Measurements from ENCODE around the gene VMP1.

- TF ChIP-seq MAX (IDR thresholded peaks at IDR 0.05) = no peak
- TF ChIP-seq TAF1 (IDR thresholded peaks at IDR 0.05; ENCODE audit: low read depth) = no peak
- TF ChIP-seq RAD21 (IDR thresholded peaks at IDR 0.05; ENCODE audit: low read depth) = no peak
- no peak for TF ChIP-seq CEBPB (IDR thresholded peaks at IDR 0.05)
- no peak for TF ChIP-seq EP300 (IDR thresholded peaks at IDR 0.05; ENCODE audit: borderline replicate concordance)
- TF ChIP-seq REST (IDR thresholded peaks at IDR 0.05; ENCODE audit: low read depth) = no peak
- TF ChIP-seq CREB1 (IDR thresholded peaks at IDR 0.05; ENCODE audit: low read depth) = no peak
- no peak for TF ChIP-seq YY1 (IDR thresholded peaks at IDR 0.05; ENCODE audit: low read depth)
- TF ChIP-seq TEAD4 (IDR thresholded peaks at IDR 0.05) = no peak
Observed at GRCh38 chr17:59767176-59767575, 59.7 kb downstream of the VMP1 start.
